Islet of Langerhans (tissue), 1 donor: ENCODE measurements around the gene PARP1.
"Not testable (repeated sequence)": the region's sequence is repeated elsewhere in the genome, so short reads cannot be mapped to it uniquely, and the experiment has no call there.

Source experiments
- FAIRE-seq: peaks from one replicate; lab custom pipeline; 2011; peaks lifted over from hg19 to GRCh38; lab: Jason Lieb, UNC

Gene PARP1

GRCh38 chr1:226407497-226408284 lies at the start of gene PARP1:
Gene PARP1 (minus strand): TSS chr1:226408093. CDS start chr1:226407929, 164 bp downstream.
- FAIRE-seq, result no peak

- FAIRE-seq, result no peak
These were observed 49.4 kb upstream of the PARP1 start for GRCh38 chr1:226457307-226457712.

GRCh38 chr1:226455843-226456242 lies 48.0 kb upstream of the PARP1 start:
- no peak for FAIRE-seq

- FAIRE-seq, result no peak
These were observed 46.5 kb upstream of the PARP1 start for GRCh38 chr1:226454349-226454748.

GRCh38 chr1:226453015-226453704 lies 45.3 kb upstream of the PARP1 start:
- no peak for FAIRE-seq

- no peak for FAIRE-seq
These were observed 42.8 kb upstream of the PARP1 start for GRCh38 chr1:226450688-226451087.

GRCh38 chr1:226449823-226450222 lies 41.9 kb upstream of the PARP1 start:
- FAIRE-seq, result no peak

- FAIRE-seq, result no peak
These were observed 40.2 kb upstream of the PARP1 start for GRCh38 chr1:226447932-226448665.

- FAIRE-seq, result no peak
These were observed 38.2 kb upstream of the PARP1 start for GRCh38 chr1:226446094-226446493.

GRCh38 chr1:226444901-226445300 lies 37.0 kb upstream of the PARP1 start:
- no peak for FAIRE-seq

- FAIRE-seq, result no peak
These were observed 35.5 kb upstream of the PARP1 start for GRCh38 chr1:226443439-226443838.

GRCh38 chr1:226443033-226443432 lies 35.1 kb upstream of the PARP1 start:
- no peak for FAIRE-seq

- FAIRE-seq, result no peak
These were observed 33.7 kb upstream of the PARP1 start for GRCh38 chr1:226441629-226442028.

- no peak for FAIRE-seq
These were observed 32.6 kb upstream of the PARP1 start for GRCh38 chr1:226440512-226440911.

- no peak for FAIRE-seq
These were observed 30.1 kb upstream of the PARP1 start for GRCh38 chr1:226438007-226438406.

- no peak for FAIRE-seq
These were observed 29.1 kb upstream of the PARP1 start for GRCh38 chr1:226436855-226437491.

GRCh38 chr1:226436472-226436854 lies 28.6 kb upstream of the PARP1 start:
- no peak for FAIRE-seq

GRCh38 chr1:226433341-226433720 lies 25.4 kb upstream of the PARP1 start:
- FAIRE-seq, result no peak

- no peak for FAIRE-seq
These were observed 24.9 kb upstream of the PARP1 start for GRCh38 chr1:226432586-226433340.

GRCh38 chr1:226431898-226432297 lies 24.0 kb upstream of the PARP1 start:
- FAIRE-seq, result not testable (repeated sequence)

- FAIRE-seq, result no peak
These were observed 22.2 kb upstream of the PARP1 start for GRCh38 chr1:226429858-226430715.
